HG03064 (cell line): ENCODE measurements around the gene DCLK1.
"Not testable (repeated sequence)": the region's sequence is repeated elsewhere in the genome, so short reads cannot be mapped to it uniquely, and the experiment has no call there.

Source experiments
- ATAC-seq: cut with Tn5 transposase; IDR thresholded peaks from one replicate; pipeline ENCODE4 v1.9.1; 2021; ENCODE audit warnings: low read depth; ENCODE audit not compliant: unreplicated experiment

Gene DCLK1

DNA sequence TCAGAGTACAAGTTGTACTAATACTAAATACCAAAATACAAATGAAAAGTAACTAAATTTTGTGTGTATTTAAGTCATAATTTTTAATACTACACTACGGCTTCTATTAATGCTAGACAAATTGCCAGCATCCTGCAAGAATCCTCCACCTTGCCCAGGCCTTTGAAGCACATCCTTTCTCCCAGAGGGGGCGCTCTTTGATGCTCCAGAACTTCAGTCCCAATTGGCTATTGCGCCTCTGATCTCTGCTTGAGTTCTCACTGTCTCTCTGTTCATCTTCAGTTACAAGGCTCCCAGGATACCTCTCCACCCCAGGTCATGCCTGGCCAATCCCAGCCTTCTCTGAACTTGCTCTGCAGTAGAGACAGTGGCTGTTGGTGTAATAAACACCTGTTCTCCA, 141.0 kb downstream of the DCLK1 start:
- ATAC-seq: no peak

- no peak for ATAC-seq
Measured at GRCh38 chr13:35988648-35989081, 142.5 kb downstream of the DCLK1 start.

- no peak for ATAC-seq
Measured at GRCh38 chr13:35987572-35988513, 143.3 kb downstream of the DCLK1 start.

DNA sequence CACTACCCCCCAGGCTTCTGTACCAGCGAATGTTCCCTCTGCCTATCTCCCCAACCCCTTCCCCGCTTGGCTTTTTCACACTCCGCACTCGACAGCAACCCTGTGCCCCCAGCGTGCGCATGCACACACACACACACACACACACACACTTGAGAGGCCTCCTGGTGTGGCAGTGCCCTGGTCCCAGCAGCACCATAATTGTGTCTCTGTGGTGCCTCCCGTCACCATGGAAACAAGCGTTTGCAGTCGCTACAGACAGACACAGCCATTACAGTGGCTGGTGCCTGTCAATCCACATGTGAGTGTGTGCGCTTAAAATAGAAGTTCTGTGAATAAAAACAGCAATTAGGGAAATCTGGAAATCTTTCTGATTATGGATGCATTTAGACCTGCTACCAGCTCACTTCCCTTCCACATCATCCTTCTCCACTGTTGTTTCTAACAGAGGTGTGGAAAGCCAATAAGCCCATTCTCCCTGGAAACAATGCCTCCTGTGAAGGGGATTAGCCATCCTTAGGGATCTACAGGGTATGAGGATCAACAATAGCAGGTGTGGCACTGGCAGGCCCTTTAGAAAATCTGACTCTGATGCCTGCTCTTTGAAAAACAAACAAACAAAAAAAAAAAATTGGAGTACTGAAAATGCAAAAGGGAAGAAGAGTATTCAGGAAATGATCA, 146.3 kb downstream of the DCLK1 start:
- ATAC-seq: no peak

- ATAC-seq: no peak
Measured at GRCh38 chr13:35984287-35984686, 146.9 kb downstream of the DCLK1 start.

- not testable (repeated sequence) for ATAC-seq
Measured at GRCh38 chr13:35983703-35984102, 147.5 kb downstream of the DCLK1 start.

DNA sequence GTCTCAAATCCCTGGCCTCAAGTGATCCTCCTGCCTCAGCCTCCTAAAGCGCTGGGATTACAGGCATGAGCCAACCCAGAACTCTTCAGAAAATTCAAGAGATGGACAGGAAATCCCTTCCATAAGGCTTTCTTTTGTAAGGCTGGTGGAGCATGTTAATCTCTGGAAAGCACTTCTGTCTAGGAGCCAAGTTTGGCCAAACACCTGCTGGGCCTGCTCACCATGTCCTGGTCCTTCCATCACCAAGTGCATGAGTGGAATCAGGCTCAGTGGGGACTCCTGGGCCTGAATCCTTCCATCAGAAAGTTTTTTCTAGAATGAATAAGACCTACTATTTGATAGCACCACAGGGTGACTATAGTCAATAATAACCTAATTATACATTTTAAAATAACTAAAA, 148.0 kb downstream of the DCLK1 start:
- ATAC-seq: no peak

- no peak for ATAC-seq
Measured at GRCh38 chr13:35979361-35979951, 151.7 kb downstream of the DCLK1 start.

DNA sequence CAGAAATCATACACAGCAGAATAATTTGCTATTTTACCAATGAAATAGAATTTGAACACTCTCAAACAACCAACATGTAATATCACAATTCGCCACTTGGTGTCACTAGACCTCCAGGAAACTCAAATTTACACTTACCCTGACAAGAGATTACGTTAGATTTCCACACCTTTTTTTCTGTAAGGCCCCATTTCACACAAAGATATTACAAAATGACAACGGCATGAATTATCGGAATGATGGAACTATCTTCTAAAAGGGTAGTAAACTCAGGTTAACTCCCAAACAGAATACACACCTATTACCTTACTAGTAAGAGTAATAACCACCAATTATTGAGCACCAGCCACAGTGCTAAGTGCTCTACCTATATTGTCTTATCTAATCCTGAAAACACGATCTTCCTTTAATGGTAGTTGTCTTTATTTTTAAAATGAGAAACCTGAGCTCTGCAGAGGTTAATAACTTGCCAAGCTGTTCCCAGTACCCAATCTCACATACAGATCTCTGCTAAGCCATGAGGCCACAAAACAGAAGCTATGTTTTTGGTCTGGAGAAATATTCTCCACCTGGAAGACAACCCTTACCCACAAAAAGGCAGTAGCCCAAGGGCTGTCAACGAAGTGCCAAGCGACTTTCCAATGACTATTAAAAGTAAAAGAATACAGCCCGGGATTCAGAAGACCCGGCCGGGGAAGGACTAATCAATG, 152.4 kb downstream of the DCLK1 start:
- ATAC-seq: no peak

DNA sequence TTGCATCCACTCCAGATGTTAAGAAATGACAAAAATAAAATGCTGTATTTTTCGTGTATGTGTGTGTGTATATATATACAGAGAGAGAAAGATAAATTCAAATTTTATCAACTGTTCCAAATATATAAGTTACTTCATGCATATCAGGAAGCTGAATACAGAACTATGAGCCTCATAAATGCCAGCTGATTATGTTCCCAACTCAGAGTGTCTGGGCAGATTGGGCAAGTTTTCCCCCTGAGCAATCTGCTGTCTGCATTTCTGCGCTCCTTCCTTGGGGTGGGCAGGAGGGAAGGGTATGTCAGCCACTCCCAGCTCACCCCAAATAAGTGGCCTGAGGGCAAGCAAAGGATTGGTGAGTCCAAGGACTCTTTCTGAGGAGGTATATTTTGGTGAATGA, 154.1 kb downstream of the DCLK1 start:
- ATAC-seq: no peak

DNA sequence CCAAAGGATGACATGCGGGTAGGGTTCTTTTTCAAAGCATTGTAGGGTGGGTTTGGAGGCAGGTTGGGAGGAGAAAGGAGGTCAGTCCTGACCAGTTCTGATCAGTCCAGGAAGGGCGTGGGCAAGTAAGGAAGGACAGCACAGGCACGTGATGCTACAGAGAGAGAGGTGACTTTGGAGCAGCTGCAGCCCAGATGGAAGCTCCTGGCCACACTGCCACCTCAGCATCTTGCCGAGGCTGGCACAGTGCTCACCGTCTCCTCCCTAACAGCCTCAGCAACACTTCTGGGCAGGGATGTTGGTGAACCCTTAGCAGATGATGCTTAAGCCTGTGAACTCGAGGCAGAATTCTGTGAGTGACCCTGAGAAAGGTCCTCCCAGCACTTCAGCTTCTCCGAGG, 155.1 kb downstream of the DCLK1 start:
- ATAC-seq: no peak

GRCh38 chr13:35966951-35967350, 164.2 kb downstream of the DCLK1 start:
- not testable (repeated sequence) for ATAC-seq

DNA sequence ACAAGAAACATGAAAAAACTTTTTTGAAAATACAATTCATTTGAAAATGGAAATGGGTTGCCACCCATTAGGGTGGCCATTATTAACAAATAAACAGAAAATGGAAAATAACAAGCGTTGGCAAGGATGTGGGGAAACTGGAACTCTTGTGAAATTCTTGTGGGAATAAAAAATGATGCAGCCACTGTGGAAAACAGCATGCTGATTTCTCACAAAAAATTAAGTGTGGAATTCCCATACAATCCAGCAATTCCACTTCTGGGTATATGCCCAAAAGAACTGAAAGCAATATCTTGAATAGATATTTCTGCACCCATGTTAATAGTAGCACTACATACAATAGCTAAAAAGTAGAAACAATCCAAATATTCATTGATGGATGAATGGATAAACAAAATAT, 165.2 kb downstream of the DCLK1 start:
- ATAC-seq: no peak

GRCh38 chr13:35965226-35965927, 165.8 kb downstream of the DCLK1 start:
- no peak for ATAC-seq

DNA sequence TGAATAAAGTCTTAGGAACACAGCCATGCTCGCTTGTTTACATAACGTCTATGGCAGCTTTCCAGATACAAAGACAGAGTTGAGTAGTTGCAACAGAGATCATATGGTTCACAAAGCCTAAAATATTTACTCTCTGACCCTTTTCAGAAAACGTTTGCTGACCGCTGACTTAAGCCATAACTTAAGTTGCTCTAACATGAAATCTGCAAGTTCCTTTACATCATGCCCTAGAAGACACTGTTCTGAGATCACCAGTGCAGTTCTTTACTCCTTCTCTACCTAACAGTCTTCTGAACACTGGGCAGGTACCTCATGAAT, 166.4 kb downstream of the DCLK1 start:
- no peak for ATAC-seq

GRCh38 chr13:35964011-35964862, 166.9 kb downstream of the DCLK1 start:
- ATAC-seq: no peak

DNA sequence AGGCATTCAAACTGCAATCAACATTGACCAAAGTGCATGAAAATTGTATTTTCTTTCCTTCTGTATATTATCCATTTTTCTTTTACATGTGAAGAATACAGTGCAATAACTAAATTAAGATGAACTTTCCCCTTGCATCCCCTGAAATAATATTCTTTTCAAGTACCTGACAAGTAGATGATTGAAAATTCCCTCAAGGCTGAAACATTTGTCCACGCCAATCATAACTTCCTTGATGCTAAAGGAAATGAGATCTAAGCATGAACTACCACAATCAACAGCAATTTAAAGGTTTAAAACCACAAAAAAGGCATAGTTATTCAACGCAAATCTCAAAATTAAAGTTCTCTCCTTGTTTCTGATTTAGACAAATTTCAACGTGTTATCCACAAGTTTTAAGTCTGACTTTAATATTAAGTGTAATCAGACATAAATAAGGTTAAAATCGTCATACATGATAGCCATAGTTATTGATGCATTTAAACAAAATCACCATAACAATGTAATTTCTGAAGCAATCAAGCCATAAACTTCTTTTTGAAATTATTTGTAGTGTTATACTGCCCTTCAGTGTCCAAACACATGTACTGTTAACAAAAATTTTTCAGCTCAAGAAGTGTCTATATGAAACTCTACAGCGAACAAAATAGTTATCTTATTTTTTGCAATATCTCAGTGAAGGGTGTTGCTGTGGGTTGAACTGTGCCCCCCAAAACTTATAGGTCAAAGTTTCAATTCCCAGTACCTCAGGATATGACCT, 169.5 kb downstream of the DCLK1 start:
- ATAC-seq: no peak

- no peak for ATAC-seq
Measured at GRCh38 chr13:35961002-35961401, 170.2 kb downstream of the DCLK1 start.

- no peak for ATAC-seq
Measured at GRCh38 chr13:35957996-35958395, 173.2 kb downstream of the DCLK1 start.
